Keratinocyte (primary cell): ENCODE data around the gene NLGN1. TPM values are rescaled to one million over a fixed set of nuclear protein-coding genes. Genes with fewer than 3 reads are reported as not detected.

Experiments
- DNase-seq: peaks from one replicate; pipeline ENCODE4 v3.0.0-alpha.2; 2011; ENCODE audit warnings: low read depth, missing footprints, low spot score
- FAIRE-seq: peaks from 2 replicates; lab custom pipeline; 2011; peaks lifted over from hg19 to GRCh38; lab: Jason Lieb, UNC
- H2AFZ ChIP-seq: 2 replicates; pipeline ENCODE4 v1.6.0; 2012; ENCODE audit warnings: low read length, control low read depth, inconsistent platforms; ENCODE audit not compliant: control insufficient read depth
- H3K27ac ChIP-seq: 2 replicates; pipeline ENCODE4 v1.5.1; 2011; ENCODE audit warnings: low read length; ENCODE audit not compliant: control insufficient read depth, insufficient read depth
- H3K27me3 ChIP-seq: 3 replicates; pipeline ENCODE4 v1.6.0; 2011; ENCODE audit warnings: low read length; ENCODE audit not compliant: control insufficient read depth, insufficient read depth; ENCODE audit errors: extremely low read depth
- H3K36me3 ChIP-seq, 2 experiments: 2 replicates in 1 of 2; 3 replicates in 1 of 2; pipeline ENCODE4 v1.5.1; 2011; ENCODE audit warnings: low read length in 2 of 2, mild to moderate bottlenecking in 1 of 2; ENCODE audit not compliant: control insufficient read depth in 2 of 2, insufficient read depth in 2 of 2; ENCODE audit errors: extremely low read depth in 1 of 2
- H3K4me1 ChIP-seq: 3 replicates; pipeline ENCODE4 v1.5.1; 2011; ENCODE audit warnings: low read length; ENCODE audit not compliant: control insufficient read depth, insufficient read depth; ENCODE audit errors: extremely low read depth
- H3K4me2 ChIP-seq: 3 replicates; pipeline ENCODE4 v1.6.0; 2011; ENCODE audit warnings: low read depth, low read length; ENCODE audit not compliant: control insufficient read depth, insufficient read depth; ENCODE audit errors: extremely low read depth
- H3K4me3 ChIP-seq, 3 experiments: fragments of 200-600 bp in 1 of 3; sonication (generic) in 1 of 3; 2 replicates in 2 of 3; 3 replicates in 1 of 3; pipeline ENCODE4 v1.5.1; 2011 to 2016; ENCODE audit warnings: low read length in 3 of 3, mild to moderate bottlenecking in 3 of 3, control low read depth in 2 of 3, inconsistent platforms in 1 of 3, low read depth in 1 of 3, mixed read lengths in 1 of 3, mixed run types in 1 of 3, moderate library complexity in 1 of 3; ENCODE audit not compliant: control insufficient read depth in 2 of 3, insufficient read depth in 2 of 3; ENCODE audit errors: extremely low read depth in 1 of 3
- H3K79me2 ChIP-seq: 2 replicates; pipeline ENCODE4 v1.6.0; 2012; ENCODE audit warnings: low read length; ENCODE audit not compliant: control insufficient read depth, insufficient read depth
- H3K9ac ChIP-seq: 3 replicates; pipeline ENCODE4 v1.6.0; 2011; ENCODE audit warnings: low read length; ENCODE audit not compliant: control insufficient read depth, insufficient read depth; ENCODE audit errors: extremely low read depth
- H3K9me1 ChIP-seq: 3 replicates; pipeline ENCODE4 v1.6.0; 2011; ENCODE audit warnings: low read length; ENCODE audit not compliant: control insufficient read depth, insufficient read depth; ENCODE audit errors: extremely low read depth
- H3K9me3 ChIP-seq: 2 replicates; pipeline ENCODE4 v1.5.1; 2012; ENCODE audit warnings: low read depth, low read length; ENCODE audit not compliant: control insufficient read depth
- H4K20me1 ChIP-seq: 3 replicates; pipeline ENCODE4 v1.6.0; 2011; ENCODE audit warnings: low read length; ENCODE audit not compliant: control insufficient read depth, insufficient read depth; ENCODE audit errors: extremely low read depth
- EZH2 ChIP-seq: IDR thresholded peaks from one replicate; pipeline ENCODE4 v1.6.1; 2012; ENCODE audit warnings: inconsistent platforms, mild to moderate bottlenecking, low read length, moderate library complexity
- dilution Hi-C: fragments of 300-500 bp; cut with MboI; formaldehyde crosslinking; loops from one replicate; pipeline ENCODE4 v1.7.0; 2020; ENCODE audit warnings: low sequenced_read_pairs; ENCODE audit not compliant: extremely low pct_ligation_motif_present
- polyA plus RNA-seq, 5 experiments: library from polyadenylated mRNA; depleted of rRNA in 3 of 5; stranded (reverse) in 3 of 5; stranded (forward) in 1 of 5; unstranded in 1 of 5; fragments of >200 nt; gene quantifications; 1 replicate in 1 of 5; 2 replicates in 3 of 5; 3 replicates in 1 of 5; pipeline versions ENCODE4 v1.2.1 to v1.2.3, GENCODE V29; 2011 to 2012; ENCODE audit warnings: missing spikeins in 2 of 5, low read depth in 1 of 5, low replicate concordance in 1 of 5
- TF ChIP-seq, protein P1 (sequence below), 3 experiments: IDR thresholded peaks in 1 of 3; conservative IDR thresholded peaks in 1 of 3; optimal IDR thresholded peaks in 1 of 3; 2 replicates in 2 of 3; 3 replicates in 1 of 3; pipeline versions ENCODE3 to v1.5.1; 2011; ENCODE audit warnings: low read length in 3 of 3, mild to moderate bottlenecking in 3 of 3, moderate library complexity in 2 of 3, control low read depth in 1 of 3, inconsistent platforms in 1 of 3; ENCODE audit not compliant: insufficient read depth in 2 of 3; ENCODE audit errors: extremely low read depth in 1 of 3

NLGN1 gene
- polyA plus RNA-seq, 1 donor (not counting 4 experiments of a cell fraction or from before 2014, with no cell fraction given): not detected

DNA sequence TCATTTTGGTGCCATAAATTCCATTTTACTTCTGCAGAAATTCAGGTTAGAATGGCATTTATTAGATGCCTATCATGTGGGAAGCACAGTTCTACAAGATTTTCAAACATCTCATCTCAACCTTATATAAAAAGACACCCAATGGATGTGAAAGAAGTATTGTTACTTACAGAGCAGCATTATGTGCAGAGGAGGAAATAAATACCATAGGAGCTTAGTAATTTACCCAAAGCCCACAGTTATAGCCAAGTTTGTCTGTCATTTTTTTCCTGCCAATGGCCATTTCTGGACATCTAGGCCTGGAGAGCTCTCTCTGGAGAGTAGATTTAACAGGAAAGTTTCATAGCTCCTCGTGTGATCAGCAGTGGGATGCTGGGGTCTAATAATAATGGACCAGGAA, 802.2 kb downstream of the NLGN1 start:
- Histone ChIP-seq H3K9me1 (no peaks in the 10 kb centered on the region), H3K27me3 (no peaks in the 10 kb centered on the region), H3K27ac (no peak overlapping the region), H3K79me2 (no peaks in the 10 kb centered on the region), H4K20me1 (no peaks in the 10 kb centered on the region), H3K36me3 (no peaks in the 10 kb centered on the region), H3K4me2 (no peak overlapping the region), H2AFZ (no peak overlapping the region), H3K4me3 (no peak overlapping the region), H3K9me3 (no peaks in the 10 kb centered on the region), H3K4me1 (no peaks in the 10 kb centered on the region), H3K9ac (no peak overlapping the region)
- no peak for DNase-seq
- no peak for FAIRE-seq
- TF ChIP-seq, protein P1, sequence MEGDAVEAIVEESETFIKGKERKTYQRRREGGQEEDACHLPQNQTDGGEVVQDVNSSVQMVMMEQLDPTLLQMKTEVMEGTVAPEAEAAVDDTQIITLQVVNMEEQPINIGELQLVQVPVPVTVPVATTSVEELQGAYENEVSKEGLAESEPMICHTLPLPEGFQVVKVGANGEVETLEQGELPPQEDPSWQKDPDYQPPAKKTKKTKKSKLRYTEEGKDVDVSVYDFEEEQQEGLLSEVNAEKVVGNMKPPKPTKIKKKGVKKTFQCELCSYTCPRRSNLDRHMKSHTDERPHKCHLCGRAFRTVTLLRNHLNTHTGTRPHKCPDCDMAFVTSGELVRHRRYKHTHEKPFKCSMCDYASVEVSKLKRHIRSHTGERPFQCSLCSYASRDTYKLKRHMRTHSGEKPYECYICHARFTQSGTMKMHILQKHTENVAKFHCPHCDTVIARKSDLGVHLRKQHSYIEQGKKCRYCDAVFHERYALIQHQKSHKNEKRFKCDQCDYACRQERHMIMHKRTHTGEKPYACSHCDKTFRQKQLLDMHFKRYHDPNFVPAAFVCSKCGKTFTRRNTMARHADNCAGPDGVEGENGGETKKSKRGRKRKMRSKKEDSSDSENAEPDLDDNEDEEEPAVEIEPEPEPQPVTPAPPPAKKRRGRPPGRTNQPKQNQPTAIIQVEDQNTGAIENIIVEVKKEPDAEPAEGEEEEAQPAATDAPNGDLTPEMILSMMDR (optimal IDR thresholded peaks at IDR 0.05 in 1 of 3, IDR thresholded peaks at IDR 0.05 in 1 of 3, conservative IDR thresholded peaks at IDR 0.05 in 1 of 3; ENCODE audit: extremely low read depth in 1 of 3, insufficient read depth in 2 of 3, low read length in 3 of 3): no peak
- no peak for TF ChIP-seq EZH2
- dilution Hi-C loops: no loop called here

DNA sequence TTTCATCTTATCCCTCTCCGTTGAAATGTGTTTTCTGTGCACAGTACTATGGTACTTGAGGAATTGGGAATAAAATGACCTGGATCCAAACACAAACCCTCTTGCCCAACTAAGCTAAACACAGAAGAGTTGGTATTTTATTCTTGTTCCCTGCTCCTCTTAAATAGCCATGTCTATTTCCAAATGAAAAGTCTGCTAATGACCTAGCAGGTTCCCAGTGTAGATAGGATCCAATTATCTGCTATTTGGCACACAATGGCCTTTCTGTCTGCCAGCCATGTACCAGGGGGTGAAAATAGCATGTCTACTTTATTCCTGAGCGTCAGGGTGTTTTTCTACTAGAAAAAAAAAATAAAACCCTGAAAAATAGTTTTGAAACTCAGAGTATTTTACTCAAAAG, 804.6 kb downstream of the NLGN1 start:
- Histone ChIP-seq H3K79me2 (no peaks in the 10 kb centered on the region), H3K4me2 (no peak overlapping the region), H2AFZ (no peak overlapping the region), H3K27ac (no peak overlapping the region), H3K9me1 (no peaks in the 10 kb centered on the region), H3K4me1 (no peaks in the 10 kb centered on the region), H3K27me3 (no peaks in the 10 kb centered on the region), H3K4me3 (no peak overlapping the region), H3K36me3 (no peaks in the 10 kb centered on the region), H4K20me1 (no peaks in the 10 kb centered on the region), H3K9ac (no peak overlapping the region), H3K9me3 (no peaks in the 10 kb centered on the region)
- TF ChIP-seq, protein P1 (optimal IDR thresholded peaks at IDR 0.05 in 1 of 3, IDR thresholded peaks at IDR 0.05 in 1 of 3, conservative IDR thresholded peaks at IDR 0.05 in 1 of 3; ENCODE audit: extremely low read depth in 1 of 3, insufficient read depth in 2 of 3, low read length in 3 of 3): no peak
- TF ChIP-seq EZH2: no peak
- DNase-seq (no peak), FAIRE-seq (no peak)
- dilution Hi-C loops: no loop called here
